IPS DF 4.7 (cell line): ENCODE data around the gene DYNLT2.
"Not testable (repeated sequence)": the region's sequence is repeated elsewhere in the genome, so short reads cannot be mapped to it uniquely, and the experiment has no call there.

ENCODE experiments used
- DNase-seq: peaks from one replicate; pipeline ENCODE4 v3.0.0-alpha.2; 2013; ENCODE audit warnings: low spot score; ENCODE audit errors: extremely low read depth

The DYNLT2 gene

GRCh38 chr6:169701954-169702839 is 49.2 kb downstream of the DYNLT2 start, which contains the start of the genes C6orf120 and WDR27:
TSS of gene C6orf120 (plus strand) at chr6:169702126. CDS start at chr6:169702460, 334 bp downstream.
TSS of gene WDR27 (minus strand) at chr6:169702029. CDS start at chr6:169689005, 13,024 bp downstream.
- peak; percentile 83 for DNase-seq

- no peak for DNase-seq
Observed at GRCh38 chr6:169701311-169701953, 49.9 kb downstream of the DYNLT2 start.

- no peak for DNase-seq
Observed at GRCh38 chr6:169700296-169700695, 51.1 kb downstream of the DYNLT2 start.

GRCh38 chr6:169697115-169697514 is 54.3 kb downstream of the DYNLT2 start:
- DNase-seq = not testable (repeated sequence)

GRCh38 chr6:169695131-169695530 is 56.2 kb downstream of the DYNLT2 start:
- DNase-seq = no peak

GRCh38 chr6:169692516-169692915 is 58.9 kb downstream of the DYNLT2 start:
- DNase-seq = no peak

GRCh38 chr6:169691260-169691659 is 60.1 kb downstream of the DYNLT2 start:
- DNase-seq = no peak
